Kidney (tissue), 14 donors: ENCODE measurements around the gene KCNQ1. TPM values are rescaled to one million over a fixed set of nuclear protein-coding genes. Genes with fewer than 3 reads are reported as not detected.
A peak's percentile ranks its signal among the peaks of the same experiment; 100 is the strongest.

Experiments
- DNase-seq, 5 donors: peaks; one replicate each; pipeline ENCODE4 v3.0.0-alpha.2; 2013 to 2020
- FAIRE-seq: peaks from 2 replicates; lab custom pipeline; 2012; peaks lifted over from hg19 to GRCh38; lab: Jason Lieb, UNC
- H3K27ac ChIP-seq, 2 donors: one replicate each; pipeline ENCODE4 v1.7.0; 2013; ENCODE audit warnings: low read depth in 2 of 2, low read length in 2 of 2, inconsistent platforms in 1 of 2
- H3K27me3 ChIP-seq: one replicate; pipeline ENCODE4 v1.7.1; 2013; ENCODE audit warnings: low read length, inconsistent platforms; ENCODE audit not compliant: control insufficient read depth, insufficient read depth
- H3K36me3 ChIP-seq, 3 donors: one replicate each; pipeline versions ENCODE4 v1.7.0 to v1.7.1; 2013; ENCODE audit warnings: low read length in 3 of 3, control low read depth in 1 of 3, inconsistent platforms in 1 of 3; ENCODE audit not compliant: insufficient read depth in 3 of 3, control insufficient read depth in 2 of 3
- H3K4me1 ChIP-seq, 3 donors: one replicate each; pipeline versions ENCODE4 v1.7.0 to v1.7.1; 2013; ENCODE audit warnings: low read length in 3 of 3, inconsistent platforms in 1 of 3, low read depth in 1 of 3; ENCODE audit not compliant: control insufficient read depth in 2 of 3, insufficient read depth in 2 of 3
- H3K4me3 ChIP-seq, 3 donors: one replicate each; pipeline versions ENCODE4 v1.7.0 to v1.8.1; 2013; ENCODE audit warnings: low read length in 3 of 3, control low read depth in 1 of 3, inconsistent platforms in 1 of 3
- H3K9ac ChIP-seq, 3 donors: one replicate each; pipeline versions ENCODE4 v1.7.0 to v1.7.1; 2013; ENCODE audit warnings: low read length in 3 of 3, control low read depth in 1 of 3, inconsistent platforms in 1 of 3
- H3K9me3 ChIP-seq, 3 donors: one replicate each; pipeline versions ENCODE4 v1.7.0 to v1.7.1; 2013; ENCODE audit warnings: low read length in 3 of 3, control low read depth in 1 of 3, inconsistent platforms in 1 of 3; ENCODE audit not compliant: control insufficient read depth in 2 of 3, insufficient read depth in 1 of 3
- intact Hi-C: fragments of 100-400 bp; cut with DNase I; formaldehyde crosslinking; loops from one replicate; pipeline ENCODE4 v1.11.1; 2022
- polyA plus RNA-seq: library from polyadenylated mRNA; stranded (reverse); fragments of 350-450 nt; fragmentation: Illumina TruSeq; extraction: RNeasy Lipid Tissue Mini Kit (QIAGEN cat#74804); gene quantifications from one replicate; pipeline ENCODE4 v1.2.3, GENCODE V29; 2014; ENCODE audit warnings: low read depth, low replicate concordance; ENCODE audit not compliant: insufficient read depth
- total RNA-seq: library from RNA; stranded (reverse); fragmentation: NEBNext Ultra II Directional; extraction: Animal tissue kit (Norgen Biotek cat#: 25700); gene quantifications from one replicate; pipeline ENCODE4 v1.2.1, GENCODE V29; 2021
- TF ChIP-seq, protein P1 (sequence below): IDR thresholded peaks from 3 replicates; pipeline ENCODE4 v1.5.1; 2012; ENCODE audit warnings: mild to moderate bottlenecking, moderate library complexity, borderline replicate concordance; ENCODE audit not compliant: insufficient read depth; ENCODE audit errors: extremely low read depth
- donor health status: control.
- donor health status: control.
- donor health status: control.
- donor health status: control.
- donor health status: control.
- donor health status: DM: yes; HTN: yes; CAD: no.
- donor health status: Normal renal cell carcinoma (clear cell type).

KCNQ1 gene
- total and polyA plus RNA-seq, 2 donors from 2014 or later = 45.5 to 49.4 TPM

DNA sequence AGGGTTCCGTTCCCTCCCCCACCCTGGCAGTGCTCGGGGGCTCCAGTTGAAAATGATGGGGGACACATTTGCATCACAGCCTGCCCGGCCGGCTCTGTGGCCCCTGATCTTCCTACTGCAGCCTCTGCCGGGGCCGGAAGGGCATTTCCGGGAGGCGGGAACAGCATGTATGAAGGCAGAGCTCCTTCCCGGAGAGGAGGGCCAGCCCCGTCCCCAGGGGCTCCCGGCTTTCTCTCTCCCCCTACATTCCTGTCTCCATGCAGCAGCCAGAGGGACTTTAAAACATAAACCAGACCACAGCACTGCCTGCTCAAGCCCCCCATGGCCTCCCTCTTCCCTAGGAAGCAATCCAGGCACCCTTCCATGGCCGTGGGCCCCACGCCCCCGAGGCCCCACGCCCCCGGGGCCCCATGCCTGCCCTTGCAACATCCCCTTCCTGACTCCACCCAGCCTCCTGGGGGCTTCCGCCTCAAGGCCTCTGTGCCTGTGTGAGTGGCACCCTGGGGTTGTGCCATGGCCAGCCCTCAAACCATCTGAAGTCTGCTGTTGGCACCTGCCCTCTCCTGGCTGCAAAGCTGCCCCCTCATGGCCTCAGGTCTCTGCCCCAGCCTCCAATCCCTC lies 367.7 kb downstream of the KCNQ1 start:
- FAIRE-seq (no peak), DNase-seq (peak in 4 of 5 donors; percentile 75 to 94 (median 86))
- Histone ChIP-seq H3K9me3 (peaks cover 0 to 8% (median 0%) of the 10 kb centered on the region in 3 donors), H3K9ac (no peak overlapping the region), H3K4me3 (no peak overlapping the region), H3K4me1 (peaks cover 0 to 10% (median 0%) of the 10 kb centered on the region in 3 donors), H3K27me3 (no peaks in the 10 kb centered on the region), H3K27ac (peak overlapping the region; percentile 32 to 70), H3K36me3 (no peaks in the 10 kb centered on the region)
- TF ChIP-seq, protein P1, sequence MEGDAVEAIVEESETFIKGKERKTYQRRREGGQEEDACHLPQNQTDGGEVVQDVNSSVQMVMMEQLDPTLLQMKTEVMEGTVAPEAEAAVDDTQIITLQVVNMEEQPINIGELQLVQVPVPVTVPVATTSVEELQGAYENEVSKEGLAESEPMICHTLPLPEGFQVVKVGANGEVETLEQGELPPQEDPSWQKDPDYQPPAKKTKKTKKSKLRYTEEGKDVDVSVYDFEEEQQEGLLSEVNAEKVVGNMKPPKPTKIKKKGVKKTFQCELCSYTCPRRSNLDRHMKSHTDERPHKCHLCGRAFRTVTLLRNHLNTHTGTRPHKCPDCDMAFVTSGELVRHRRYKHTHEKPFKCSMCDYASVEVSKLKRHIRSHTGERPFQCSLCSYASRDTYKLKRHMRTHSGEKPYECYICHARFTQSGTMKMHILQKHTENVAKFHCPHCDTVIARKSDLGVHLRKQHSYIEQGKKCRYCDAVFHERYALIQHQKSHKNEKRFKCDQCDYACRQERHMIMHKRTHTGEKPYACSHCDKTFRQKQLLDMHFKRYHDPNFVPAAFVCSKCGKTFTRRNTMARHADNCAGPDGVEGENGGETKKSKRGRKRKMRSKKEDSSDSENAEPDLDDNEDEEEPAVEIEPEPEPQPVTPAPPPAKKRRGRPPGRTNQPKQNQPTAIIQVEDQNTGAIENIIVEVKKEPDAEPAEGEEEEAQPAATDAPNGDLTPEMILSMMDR = no peak
- intact Hi-C loops = no loop called here

DNA sequence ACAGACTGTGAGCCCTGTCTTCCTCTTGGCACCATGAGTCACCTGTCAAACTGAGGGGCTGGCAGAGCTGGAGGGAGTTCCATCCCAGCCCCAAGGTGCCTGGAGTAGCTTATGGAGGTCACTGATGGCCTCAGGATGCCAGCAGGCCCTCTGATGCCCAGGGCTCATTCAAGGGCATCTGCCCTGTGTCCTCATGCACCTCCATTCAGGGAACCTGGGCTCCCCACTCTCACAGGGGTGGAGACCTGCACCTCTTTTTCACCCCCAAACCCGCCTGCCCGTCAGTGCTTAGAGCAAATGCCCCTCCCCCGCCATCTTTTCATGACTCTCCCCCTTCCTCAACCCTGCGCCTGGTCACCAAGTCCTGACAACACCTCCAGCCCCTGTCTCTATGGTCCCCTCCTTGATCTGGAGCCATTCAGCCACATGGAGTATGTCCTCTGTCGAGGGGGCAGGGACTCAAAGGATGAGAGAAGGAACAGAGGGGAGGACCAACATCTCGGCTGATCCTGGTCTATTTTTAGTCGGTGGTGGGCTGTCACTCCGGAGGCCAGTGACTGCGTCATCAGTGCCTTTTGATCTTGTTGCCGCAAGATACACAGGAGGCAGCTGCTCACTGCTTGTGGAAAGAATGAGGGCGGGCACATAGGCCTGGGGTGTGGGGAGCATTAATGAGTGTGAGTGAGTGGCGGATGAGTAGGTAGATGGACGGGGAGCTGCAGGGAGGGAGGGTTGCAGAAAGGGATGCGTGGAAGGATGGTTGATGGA lies 368.5 kb downstream of the KCNQ1 start:
- FAIRE-seq (no peak), DNase-seq (peak in 4 of 5 donors; percentile 66 to 93 (median 74))
- TF ChIP-seq, protein P1 = no peak
- Histone ChIP-seq H3K4me1 (peaks cover 0 to 6% (median 0%) of the 10 kb centered on the region in 3 donors), H3K27ac (peak overlapping the region in 1 of 2 donors; percentile 32), H3K36me3 (no peaks in the 10 kb centered on the region), H3K4me3 (no peak overlapping the region), H3K9ac (no peak overlapping the region), H3K27me3 (no peaks in the 10 kb centered on the region), H3K9me3 (peaks cover 0 to 9% (median 0%) of the 10 kb centered on the region in 3 donors)
- intact Hi-C loops = no loop called here

DNA sequence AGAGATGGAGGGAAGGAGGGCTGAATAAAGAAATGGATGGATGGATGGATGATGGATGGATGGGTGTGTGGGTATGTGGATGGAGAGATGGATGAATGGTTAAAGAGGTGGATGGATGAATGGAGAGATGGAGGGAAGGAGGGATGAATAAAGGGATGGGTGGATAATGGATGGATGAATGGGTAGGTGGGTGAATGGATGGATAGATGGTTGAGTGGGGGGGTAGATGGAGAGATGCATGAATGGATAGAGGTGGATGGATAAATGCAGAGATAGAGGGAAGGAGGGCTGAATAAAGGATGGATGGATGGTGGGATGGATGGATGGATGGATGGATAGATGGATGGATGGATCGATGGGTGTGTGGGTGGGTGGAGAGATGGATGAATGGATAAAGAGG lies 369.2 kb downstream of the KCNQ1 start:
- no peaks in the 10 kb centered on the region for H3K27me3 ChIP-seq
- FAIRE-seq (no peak), DNase-seq (no peak)
- peaks cover 0 to 11% (median 0%) of the 10 kb centered on the region in 3 donors for H3K9me3 ChIP-seq
- H3K36me3 ChIP-seq = no peaks in the 10 kb centered on the region
- H3K4me1 ChIP-seq = peaks cover 0 to 6% (median 0%) of the 10 kb centered on the region in 3 donors
- no peak overlapping the region for H3K4me3 ChIP-seq
- intact Hi-C loops = no loop called here
- H3K9ac ChIP-seq = no peak overlapping the region
- no peak overlapping the region for H3K27ac ChIP-seq
- TF ChIP-seq, protein P1 = no peak
